ENCODE results near the gene NT5C1A. TPM values are rescaled to one million over a fixed set of nuclear protein-coding genes. Genes with fewer than 3 reads are reported as not detected.

Gene NT5C1A
- total RNA-seq, 1 experiment from 2014 or later: not detected

Other genes starting within 250 kb of the NT5C1A start
- not detected in 2 replicates for gene BMP8A, start 180.5 kb downstream of the NT5C1A start, total RNA-seq (2014; rRNA removed; shearing (Covaris generic))
- 51.9 and 94.8 TPM in 2 replicates for gene PABPC4, start 95.3 kb downstream of the NT5C1A start, total RNA-seq (2014; rRNA removed; shearing (Covaris generic))
- 0.15 TPM in 1 of 2 replicates, not detected in the other for gene HEYL, start 32.5 kb downstream of the NT5C1A start, total RNA-seq (2014; rRNA removed; shearing (Covaris generic))
- gene HPCAL4, start 19.3 kb upstream of the NT5C1A start, total RNA-seq (2014; rRNA removed; shearing (Covaris generic)): 1.0 and 1.1 TPM in 2 replicates
- 51.9 and 68.4 TPM in 2 replicates for gene PPIE, start 66.8 kb upstream of the NT5C1A start, total RNA-seq (2014; rRNA removed; shearing (Covaris generic))
- gene OXCT2, start 99.2 kb upstream of the NT5C1A start, total RNA-seq (2014; rRNA removed; shearing (Covaris generic)): 0.30 and 0.57 TPM in 2 replicates
- gene BMP8B, start 116.8 kb upstream of the NT5C1A start, total RNA-seq (2014; rRNA removed; shearing (Covaris generic)): 0.12 and 0.15 TPM in 2 replicates
- gene TRIT1, start 211.4 kb upstream of the NT5C1A start, total RNA-seq (2014; rRNA removed; shearing (Covaris generic)): 15.2 and 26.3 TPM in 2 replicates
- 0.57 TPM in 1 of 2 replicates, not detected in the other for gene MYCL, start 229.8 kb upstream of the NT5C1A start, total RNA-seq (2014; rRNA removed; shearing (Covaris generic))

Data from M059J (cell line).